Gastrocnemius medialis (tissue), 4 donors: ENCODE results near the gene TBC1D8.

Experiments used
- CTCF ChIP-seq, 5 experiments: fragments of 450-650 bp in 3 of 5; fragments of 200-600 bp in 2 of 5; sonication (generic) in 2 of 5; IDR thresholded peaks in 4 of 5; conservative IDR thresholded peaks in 1 of 5; 1 replicate in 4 of 5; 2 replicates in 1 of 5; pipeline ENCODE4 v1.5.1; 2016 to 2019; ENCODE audit warnings: antibody characterized with exemption in 5 of 5, mild to moderate bottlenecking in 3 of 5, moderate library complexity in 3 of 5
- POLR2A ChIP-seq, 2 donors: fragments of 450-650 bp; IDR thresholded peaks; one replicate each; pipeline ENCODE4 v1.6.1; 2017; ENCODE audit warnings: antibody characterized with exemption in 2 of 2, mild to moderate bottlenecking in 2 of 2, moderate library complexity in 2 of 2

- TF ChIP-seq CTCF (IDR thresholded peaks at IDR 0.05 in 4 of 5, conservative IDR thresholded peaks at IDR 0.05 in 1 of 5) = no peak
- no peak for TF ChIP-seq POLR2A (IDR thresholded peaks at IDR 0.05)
These were observed 168.0 kb downstream of the TBC1D8 start for GRCh38 chr2:100983201-100983600.
